HepG2 (cell line): ENCODE results near the gene FGF18. TPM values are rescaled to one million over a fixed set of nuclear protein-coding genes. Genes with fewer than 3 reads are reported as not detected.

Experiments used
- ATAC-seq: fragments of 200-7000 bp; cut with Tn5 transposase; 3 replicates; pipeline ENCODE4 v1.9.1; 2020; ENCODE audit warnings: mild to moderate bottlenecking, moderate library complexity
- BruUV-seq: library from RNA; stranded (reverse); fragments of 400-500 nt; replicated peaks from 2 replicates; lab custom pipeline; 2021; lab: Mats Ljungman, UMichigan
- CTCF ChIA-PET: fragments of 300-600 bp; formaldehyde crosslinking; extraction: SDS; loops from one replicate; lab custom pipeline; 2021; ENCODE audit warnings: low total read pairs, inconsistent platforms, low intra/inter-chr PET ratio; lab: Yijun Ruan, JAX
- POLR2A ChIA-PET: fragments of 350-600 bp; sonication (Branson Sonifier 250); formaldehyde crosslinking; loops from one replicate; lab custom pipeline; 2020; ENCODE audit warnings: antibody characterized with exemption, inconsistent platforms; lab: Yijun Ruan, JAX
- DNase-seq: peaks from one replicate; pipeline ENCODE4 v3.0.0-alpha.2; 2015; ENCODE audit warnings: low spot score
- FAIRE-seq: peaks from 3 replicates; lab custom pipeline; 2011; peaks lifted over from hg19 to GRCh38; lab: Jason Lieb, UNC
- H2AFZ ChIP-seq: one replicate; pipeline ENCODE4 v1.6.1; 2011; ENCODE audit warnings: low read length, inconsistent platforms
- H3K27ac ChIP-seq: fragments of 300-600 bp; 3 replicates; pipeline ENCODE4 v1.8.0; 2011; ENCODE audit warnings: mixed run types, mild to moderate bottlenecking, mixed read lengths, low read length, inconsistent platforms; ENCODE audit not compliant: insufficient read depth; ENCODE audit errors: extremely low read length
- H3K27me3 ChIP-seq, 2 experiments: fragments of 200-600 bp in 1 of 2; 2 replicates in 1 of 2; 3 replicates in 1 of 2; pipeline versions ENCODE4 v1.6.0 to v1.8.0; 2011; ENCODE audit warnings: low read length in 2 of 2, mild to moderate bottlenecking in 2 of 2, moderate library complexity in 2 of 2, inconsistent platforms in 1 of 2; ENCODE audit not compliant: insufficient read depth in 2 of 2, control insufficient read depth in 1 of 2
- H3K36me3 ChIP-seq, 2 experiments: fragments of 200-600 bp in 1 of 2; replicated peaks in 1 of 2; 2 replicates in 1 of 2; 3 replicates in 1 of 2; pipeline versions ENCODE4 v1.5.1 to v1.8.0; 2011; ENCODE audit warnings: low read length in 2 of 2, inconsistent platforms in 1 of 2; ENCODE audit not compliant: insufficient read depth in 2 of 2, control insufficient read depth in 1 of 2
- H3K4me1 ChIP-seq: 2 replicates; pipeline ENCODE4 v1.5.1; 2012; ENCODE audit warnings: low read length, inconsistent platforms; ENCODE audit not compliant: insufficient read depth
- H3K4me2 ChIP-seq: 2 replicates; pipeline ENCODE4 v1.6.0; 2011; ENCODE audit warnings: low read depth, low read length, inconsistent platforms
- H3K4me3 ChIP-seq, 3 experiments: fragments of 200-600 bp in 1 of 3; sonication (generic), shearing (Covaris generic) in 1 of 3; replicated peaks in 1 of 3; 2 replicates each; pipeline ENCODE4 v1.5.1; 2011 to 2016; ENCODE audit warnings: low read length in 3 of 3, inconsistent platforms in 2 of 3, low read depth in 2 of 3, mild to moderate bottlenecking in 2 of 3, control low read depth in 1 of 3, mixed read lengths in 1 of 3; ENCODE audit not compliant: insufficient read depth in 1 of 3
- H3K79me2 ChIP-seq: one replicate; pipeline ENCODE4 v1.6.1; 2011; ENCODE audit warnings: low read length, inconsistent platforms; ENCODE audit not compliant: insufficient read depth
- H3K9ac ChIP-seq: 2 replicates; pipeline ENCODE4 v1.6.0; 2011; ENCODE audit warnings: mild to moderate bottlenecking, low read depth, low read length, inconsistent platforms; ENCODE audit not compliant: insufficient read depth
- H3K9me3 ChIP-seq: 2 replicates; pipeline ENCODE4 v1.5.1; 2012; ENCODE audit warnings: mild to moderate bottlenecking, low read length
- H4K20me1 ChIP-seq: 2 replicates; pipeline ENCODE4 v1.6.0; 2011; ENCODE audit warnings: inconsistent platforms, mild to moderate bottlenecking, low read length, moderate library complexity; ENCODE audit not compliant: insufficient read depth
- ARID4A ChIP-seq: sonication (generic); formaldehyde crosslinking; IDR thresholded peaks from 2 replicates; pipeline ENCODE4 v1.5.0; 2020; ENCODE audit warnings: mild to moderate bottlenecking, missing genetic modification reagents, borderline replicate concordance
- GLMP ChIP-seq: sonication (generic); formaldehyde crosslinking; IDR thresholded peaks from 2 replicates; pipeline ENCODE4 v1.9.0; 2021; ENCODE audit warnings: missing genetic modification reagents, mild to moderate bottlenecking, borderline replicate concordance
- NFKBIZ ChIP-seq: IDR thresholded peaks from 2 replicates; pipeline ENCODE4 v1.6.1; 2018; ENCODE audit warnings: missing genetic modification reagents, missing compliant biosample characterization
- ZNF276 ChIP-seq: sonication (generic); formaldehyde crosslinking; IDR thresholded peaks from 2 replicates; pipeline ENCODE4 v1.4.0; 2020; ENCODE audit warnings: mild to moderate bottlenecking, low read depth, missing genetic modification reagents
- ZNF281 ChIP-seq: sonication (generic); formaldehyde crosslinking; IDR thresholded peaks from 2 replicates; pipeline ENCODE4 v1.4.0; 2020; ENCODE audit warnings: missing genetic modification reagents, borderline replicate concordance
- ZNF556 ChIP-seq: sonication (generic); formaldehyde crosslinking; IDR thresholded peaks from 2 replicates; pipeline ENCODE4 v1.4.0; 2020; ENCODE audit warnings: mild to moderate bottlenecking, missing genetic modification reagents, borderline replicate concordance
- ZNF792 ChIP-seq: IDR thresholded peaks from 2 replicates; pipeline ENCODE4 v1.6.1; 2016
- WGBS: methylation state at CpG from one replicate; pipeline ENCODE4 v1.1.6; 2017; ENCODE audit warnings: low lambda C conversion rate; 5-methylcytosine and 5-hydroxymethylcytosine counted together
- in situ Hi-C: cut with HindIII; loops from 2 replicates; pipeline ENCODE4 v1.10.0; 2017; ENCODE audit warnings: low pct_unique_long_range_greater_than_20kb; ENCODE audit not compliant: extremely low pct_ligation_motif_present
- intact Hi-C: fragments of 100-400 bp; cut with micrococcal nuclease; formaldehyde crosslinking; loops from one replicate; pipeline ENCODE4 v1.10.0; 2022; ENCODE audit not compliant: unreplicated experiment
- polyA plus RNA-seq, 8 experiments: library from polyadenylated mRNA; depleted of rRNA in 3 of 8; stranded (reverse) in 7 of 8; unstranded in 1 of 8; fragments of >200 nt; fragmentation: Illumina TruSeq in 4 of 8; extraction: Trizol in 4 of 8; gene quantifications; 2 replicates each; pipeline versions ENCODE4 v1.2.1 to v1.2.3, GENCODE V29; 2011 to 2016; ENCODE audit warnings: low read depth in 4 of 8, missing spikeins in 1 of 8, mixed read lengths in 1 of 8; ENCODE audit not compliant: insufficient read depth in 1 of 8
- total RNA-seq, 5 experiments: library from RNA; depleted of rRNA; stranded (reverse); fragments of >200 nt; fragmentation: Illumina TruSeq; extraction: Trizol; gene quantifications; 2 replicates each; pipeline ENCODE4 v1.2.3, GENCODE V29; 2016; ENCODE audit warnings: low read depth in 1 of 5
- TF ChIP-seq, protein P1 (sequence below): sonication (generic); formaldehyde crosslinking; IDR thresholded peaks from 2 replicates; pipeline ENCODE4 v1.4.0; 2020; ENCODE audit warnings: mild to moderate bottlenecking, missing genetic modification reagents

Gene FGF18
- total and polyA plus RNA-seq, 2 of the 13 experiments (the other 11 are each of a cell fraction or from before 2014, with no cell fraction given): not detected

DNA sequence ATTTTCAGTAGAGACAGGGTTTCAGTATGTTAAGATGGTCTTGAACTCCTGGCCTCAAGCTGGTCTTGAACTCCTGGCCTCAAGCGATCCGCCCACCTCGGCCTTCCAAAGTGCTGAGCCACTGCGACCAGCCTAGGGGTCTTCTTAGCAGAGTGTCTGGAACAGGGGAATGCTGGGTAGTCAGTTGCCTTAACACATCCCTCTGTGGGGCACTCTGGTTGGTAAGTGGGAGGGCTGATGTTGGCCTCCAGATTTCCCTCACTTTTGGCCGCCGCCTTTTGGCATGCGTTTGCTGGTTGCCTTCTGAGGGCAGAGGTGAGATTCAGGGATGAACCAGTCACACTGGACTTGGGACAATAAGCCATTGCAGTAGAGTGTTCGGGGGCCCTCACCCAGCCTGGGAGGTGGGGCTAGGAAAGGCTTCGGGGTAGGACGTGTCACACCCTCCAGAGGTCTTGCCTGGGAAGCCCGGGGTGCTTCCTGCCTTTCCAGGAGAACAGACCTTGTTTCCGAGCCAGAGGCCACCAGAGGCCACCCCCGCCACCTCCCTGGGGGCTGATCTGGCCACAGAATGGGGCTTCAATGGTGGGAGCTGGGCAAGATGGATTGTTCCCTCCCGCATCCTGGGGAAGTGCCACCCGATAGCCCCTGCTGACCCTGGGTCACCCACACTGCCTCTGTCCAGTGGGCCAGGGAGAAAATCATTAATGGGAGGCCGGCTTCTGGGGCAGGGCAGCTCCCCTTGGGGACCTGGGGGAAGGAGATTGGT, 13.3 kb downstream of the FGF18 start:
- Histone ChIP-seq H3K27ac (no peak overlapping the region), H4K20me1 (no peaks in the 10 kb centered on the region), H3K4me1 (peaks cover 26% of the 10 kb centered on the region), H3K4me3 (no peak overlapping the region), H3K4me2 (peak overlapping the region; percentile 7; the same call in 1 of the 2 replicates), H3K9me3 (no peaks in the 10 kb centered on the region), H2AFZ (no peak overlapping the region), H3K27me3 (peaks cover 0 to 2% of the 10 kb centered on the region in 2 experiments; a peak in 2 of 5 replicates), H3K36me3 (no peaks in the 10 kb centered on the region), H3K9ac (no peak overlapping the region), H3K79me2 (no peaks in the 10 kb centered on the region)
- ATAC-seq (no peak), FAIRE-seq (no peak), DNase-seq (no peak)
- in situ Hi-C loops (no loop called here), intact Hi-C loops (no loop called here)
- no TSS peak for BruUV-seq
- WGBS: 38% methylated on average over 5 of the region's 16 CpGs
- no peak for TF ChIP-seq ARID4A
- no peak for TF ChIP-seq ZNF792 (CRISPR knock-in tag)
- TF ChIP-seq GLMP (CRISPR knock-in tag): no peak
- TF ChIP-seq ZNF281: no peak
- no peak for TF ChIP-seq ZNF276 (CRISPR knock-in tag)
- TF ChIP-seq ZNF556: no peak
- TF ChIP-seq, protein P1, sequence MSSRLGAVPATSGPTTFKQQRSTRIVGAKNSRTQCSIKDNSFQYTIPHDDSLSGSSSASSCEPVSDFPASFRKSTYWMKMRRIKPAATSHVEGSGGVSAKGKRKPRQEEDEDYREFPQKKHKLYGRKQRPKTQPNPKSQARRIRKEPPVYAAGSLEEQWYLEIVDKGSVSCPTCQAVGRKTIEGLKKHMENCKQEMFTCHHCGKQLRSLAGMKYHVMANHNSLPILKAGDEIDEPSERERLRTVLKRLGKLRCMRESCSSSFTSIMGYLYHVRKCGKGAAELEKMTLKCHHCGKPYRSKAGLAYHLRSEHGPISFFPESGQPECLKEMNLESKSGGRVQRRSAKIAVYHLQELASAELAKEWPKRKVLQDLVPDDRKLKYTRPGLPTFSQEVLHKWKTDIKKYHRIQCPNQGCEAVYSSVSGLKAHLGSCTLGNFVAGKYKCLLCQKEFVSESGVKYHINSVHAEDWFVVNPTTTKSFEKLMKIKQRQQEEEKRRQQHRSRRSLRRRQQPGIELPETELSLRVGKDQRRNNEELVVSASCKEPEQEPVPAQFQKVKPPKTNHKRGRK: no peak
- no peak for TF ChIP-seq NFKBIZ (CRISPR knock-in tag)
- CTCF ChIA-PET: no interaction called here
- POLR2A ChIA-PET: no interaction called here
